Left lung (tissue), 10 donors: Measurements from ENCODE around the gene UCHL1. TPM values are rescaled to one million over a fixed set of nuclear protein-coding genes. Genes with fewer than 3 reads are reported as not detected.

Experiments used
- ATAC-seq: fragments of 200-7000 bp; cut with Tn5 transposase; one replicate; pipeline ENCODE4 v1.9.1; 2020; ENCODE audit warnings: moderate library complexity
- DNase-seq, 4 donors: peaks; one replicate each; pipeline ENCODE4 v3.0.0-alpha.2; 2013 to 2020
- H3K27ac ChIP-seq, 2 donors: fragments of 200-600 bp; sonication (generic) in 1 of 2; one replicate each; pipeline versions ENCODE4 v1.5.0 to v1.8.0; 2020 to 2021
- H3K27me3 ChIP-seq, 2 donors: fragments of 200-600 bp; sonication (generic) in 1 of 2; one replicate each; pipeline versions ENCODE4 v1.5.0 to v1.8.0; 2020 to 2021
- H3K36me3 ChIP-seq, 2 donors: fragments of 200-600 bp; sonication (generic) in 1 of 2; one replicate each; pipeline versions ENCODE4 v1.5.0 to v1.8.0; 2020 to 2021
- H3K4me1 ChIP-seq, 2 donors: fragments of 200-600 bp; one replicate each; pipeline ENCODE4 v1.8.0; 2021
- H3K4me3 ChIP-seq, 2 donors: fragments of 200-600 bp; sonication (generic) in 1 of 2; one replicate each; pipeline versions ENCODE4 v1.5.0 to v1.8.0; 2020 to 2021; ENCODE audit warnings: mild to moderate bottlenecking in 1 of 2
- H3K9me3 ChIP-seq, 2 donors: fragments of 200-600 bp; sonication (generic) in 1 of 2; one replicate each; pipeline versions ENCODE4 v1.5.0 to v1.8.0; 2020 to 2021
- intact Hi-C, 2 donors: fragments of 100-400 bp; cut with DNase I; formaldehyde crosslinking; loops; one replicate each; pipeline versions ENCODE4 v1.11.2 to v1.14.2; 2022
- polyA plus RNA-seq, 6 donors: library from polyadenylated mRNA; unstranded; fragments of 120-200 nt; gene quantifications; one replicate each; pipeline ENCODE4 v1.2.1, GENCODE V29; 2013; ENCODE audit not compliant: insufficient read length in 6 of 6
- total RNA-seq, 2 donors: library from RNA; stranded (reverse); fragmentation: NEBNext Ultra II Directional; extraction: Animal tissue kit (Norgen Biotek cat#: 25700); gene quantifications; one replicate each; pipeline ENCODE4 v1.2.1, GENCODE V29; 2021
- TF ChIP-seq, protein P1 (sequence below), 2 donors: fragments of 200-600 bp; sonication (generic) in 1 of 2; IDR thresholded peaks; one replicate each; pipeline versions ENCODE4 v1.5.0 to v1.8.0; 2021; ENCODE audit warnings: antibody characterized with exemption in 2 of 2
- donor health status: DM: no; HTN: yes; CAD: no.
- donor health status: DM: no; HTN: no; CAD: no.

The UCHL1 gene
- total and polyA plus RNA-seq, 8 donors, result 12.3 to 31.6 (median 16.4) TPM

GRCh38 chr4:41211951-41212615 lies 44.6 kb upstream of the UCHL1 start:
- no peaks in the 10 kb centered on the region for H3K9me3 ChIP-seq
- H3K36me3 ChIP-seq, result no peaks in the 10 kb centered on the region
- ATAC-seq, result no peak
- no peak overlapping the region for H3K27ac ChIP-seq
- peak overlapping the region in 1 of 2 donors; percentile 75 for H3K4me3 ChIP-seq
- TF ChIP-seq, protein P1, sequence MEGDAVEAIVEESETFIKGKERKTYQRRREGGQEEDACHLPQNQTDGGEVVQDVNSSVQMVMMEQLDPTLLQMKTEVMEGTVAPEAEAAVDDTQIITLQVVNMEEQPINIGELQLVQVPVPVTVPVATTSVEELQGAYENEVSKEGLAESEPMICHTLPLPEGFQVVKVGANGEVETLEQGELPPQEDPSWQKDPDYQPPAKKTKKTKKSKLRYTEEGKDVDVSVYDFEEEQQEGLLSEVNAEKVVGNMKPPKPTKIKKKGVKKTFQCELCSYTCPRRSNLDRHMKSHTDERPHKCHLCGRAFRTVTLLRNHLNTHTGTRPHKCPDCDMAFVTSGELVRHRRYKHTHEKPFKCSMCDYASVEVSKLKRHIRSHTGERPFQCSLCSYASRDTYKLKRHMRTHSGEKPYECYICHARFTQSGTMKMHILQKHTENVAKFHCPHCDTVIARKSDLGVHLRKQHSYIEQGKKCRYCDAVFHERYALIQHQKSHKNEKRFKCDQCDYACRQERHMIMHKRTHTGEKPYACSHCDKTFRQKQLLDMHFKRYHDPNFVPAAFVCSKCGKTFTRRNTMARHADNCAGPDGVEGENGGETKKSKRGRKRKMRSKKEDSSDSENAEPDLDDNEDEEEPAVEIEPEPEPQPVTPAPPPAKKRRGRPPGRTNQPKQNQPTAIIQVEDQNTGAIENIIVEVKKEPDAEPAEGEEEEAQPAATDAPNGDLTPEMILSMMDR (IDR thresholded peaks at IDR 0.05), result no peak
- DNase-seq, result no peak
- intact Hi-C loops, result loop anchor here in 1 of 2 donors (5.0 kb wide), 2 partner anchors 235 to 285 kb away; no protein-coding TSS in a partner anchor
- peaks cover 6 to 51% of the 10 kb centered on the region in 2 donors for H3K4me1 ChIP-seq
- H3K27me3 ChIP-seq, result peaks cover 0 to 55% of the 10 kb centered on the region in 2 donors

GRCh38 chr4:41212616-41213203 lies 44.0 kb upstream of the UCHL1 start:
- Histone ChIP-seq H3K36me3 (no peaks in the 10 kb centered on the region), H3K9me3 (no peaks in the 10 kb centered on the region), H3K27me3 (peaks cover 0 to 62% of the 10 kb centered on the region in 2 donors), H3K27ac (no peak overlapping the region), H3K4me1 (peaks cover 6 to 53% of the 10 kb centered on the region in 2 donors), H3K4me3 (peak overlapping the region; percentile 75 to 93)
- intact Hi-C loops, result loop anchor here in 1 of 2 donors (5.0 kb wide), 2 partner anchors 235 to 285 kb away; no protein-coding TSS in a partner anchor
- ATAC-seq (peak; percentile 36), DNase-seq (peak in 3 of 4 donors; percentile 47 to 59 (median 47))
- TF ChIP-seq, protein P1 (IDR thresholded peaks at IDR 0.05), result peak; percentile 24 to 50

- DNase-seq (peak in 3 of 4 donors; percentile 35 to 79 (median 45)), ATAC-seq (peak; percentile 8)
- peak overlapping the region; percentile 75 to 93 for H3K4me3 ChIP-seq
- peak overlapping the region; percentile 84 to 88 for H3K27ac ChIP-seq
- H3K9me3 ChIP-seq, result no peaks in the 10 kb centered on the region
- TF ChIP-seq, protein P1 (IDR thresholded peaks at IDR 0.05), result no peak
- peaks cover 0 to 64% of the 10 kb centered on the region in 2 donors for H3K27me3 ChIP-seq
- intact Hi-C loops, result loop anchor here in 1 of 2 donors (5.0 kb wide), 2 partner anchors 236 to 286 kb away; no protein-coding TSS in a partner anchor
- H3K36me3 ChIP-seq, result no peaks in the 10 kb centered on the region
- H3K4me1 ChIP-seq, result peaks cover 6 to 53% of the 10 kb centered on the region in 2 donors
Observed at GRCh38 chr4:41213625-41214135, 43.0 kb upstream of the UCHL1 start.

DNA sequence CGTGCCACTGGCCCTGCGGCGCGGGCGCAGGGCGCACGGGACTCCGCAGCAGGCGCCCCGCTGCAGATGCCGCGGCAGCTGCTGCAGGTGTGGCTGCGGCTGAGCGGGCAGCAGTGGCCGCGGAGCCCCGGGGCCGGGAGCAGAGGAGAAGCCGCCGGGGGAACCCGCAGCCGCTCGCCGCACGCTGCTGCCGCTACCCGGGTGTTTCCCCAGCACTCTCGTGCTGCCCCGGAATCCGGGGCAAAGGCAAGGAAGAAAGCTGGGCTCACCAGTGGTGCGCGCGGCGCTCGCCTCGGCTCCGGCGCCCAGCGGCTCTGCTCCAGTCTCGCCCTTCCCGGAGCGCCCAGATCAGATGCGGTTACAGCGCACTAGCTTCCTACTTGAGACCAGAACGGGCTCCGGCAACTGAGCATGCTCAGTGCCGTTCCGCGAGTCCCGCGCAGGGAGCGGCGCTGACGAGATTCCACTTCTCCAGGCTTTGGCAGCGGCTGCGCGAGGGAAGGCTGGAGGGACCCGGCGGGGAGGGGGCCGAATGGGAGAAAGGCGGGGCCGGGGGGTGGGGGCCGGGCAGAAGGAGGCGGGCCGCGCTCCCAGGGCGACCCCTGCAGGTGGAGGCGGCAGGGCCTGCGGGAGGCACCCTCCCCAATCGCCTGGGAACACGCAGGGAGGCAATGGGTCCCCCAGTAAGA lies 42.4 kb upstream of the UCHL1 start, which contains the start of gene APBB2:
Gene APBB2, minus strand, starts transcription at position 407 of the 689 bp plus-strand sequence. CDS start 181,288 bp downstream, outside the sequence.
- H3K27me3 ChIP-seq, result peaks cover 0 to 64% of the 10 kb centered on the region in 2 donors
- intact Hi-C loops, result loop anchor here in 1 of 2 donors (5.0 kb wide), 2 partner anchors 237 to 287 kb away; no protein-coding TSS in a partner anchor

More for the DNA sequence above, 42.4 kb upstream of the UCHL1 start, which contains the start of gene APBB2:
- ATAC-seq, result peak; percentile 87
- DNase-seq, result peak; percentile 94 to 99 (median 94)
- Histone ChIP-seq H3K9me3 (no peaks in the 10 kb centered on the region), H3K27ac (peak within 1 kb of the TSS; percentile 84 to 88), H3K4me3 (peak within 1 kb of the TSS; percentile 75 to 93), H3K4me1 (peaks cover 6 to 53% of the 10 kb centered on the region in 2 donors), H3K36me3 (no peaks in the 10 kb centered on the region)
- TF ChIP-seq, protein P1 (IDR thresholded peaks at IDR 0.05), result peak; percentile 75 to 80
